ENCODE data around the gene C20orf144.
"Not testable (repeated sequence)": the region's sequence is repeated elsewhere in the genome, so short reads cannot be mapped to it uniquely, and the experiment has no call there.

C20orf144 gene

GRCh38 chr20:33689973-33690372 lies 27.8 kb downstream of the C20orf144 start:
- TF ChIP-seq CTCF (conservative IDR thresholded peaks at IDR 0.05; ENCODE audit: low read depth, low read length) = no peak
- DNase-seq (ENCODE audit: low read depth) = no peak
- no peak overlapping the region for H3K4me3 ChIP-seq (ENCODE audit: low read length)

- DNase-seq (ENCODE audit: low read depth) = no peak
- H3K4me3 ChIP-seq (ENCODE audit: low read length) = no peak overlapping the region
- TF ChIP-seq CTCF (conservative IDR thresholded peaks at IDR 0.05; ENCODE audit: low read depth, low read length) = no peak
These were observed 31.2 kb downstream of the C20orf144 start for GRCh38 chr20:33693289-33693688.

- H3K4me3 ChIP-seq (ENCODE audit: low read length) = no peak overlapping the region
- DNase-seq (ENCODE audit: low read depth) = no peak
- TF ChIP-seq CTCF (conservative IDR thresholded peaks at IDR 0.05; ENCODE audit: low read depth, low read length) = no peak
These were observed 31.9 kb downstream of the C20orf144 start for GRCh38 chr20:33693741-33694638.

- no peak for TF ChIP-seq CTCF (conservative IDR thresholded peaks at IDR 0.05; ENCODE audit: low read depth, low read length)
- no peak for DNase-seq (ENCODE audit: low read depth)
- H3K4me3 ChIP-seq (ENCODE audit: low read length) = no peak overlapping the region
These were observed 32.5 kb downstream of the C20orf144 start for GRCh38 chr20:33694639-33695012.

- no peak for DNase-seq (ENCODE audit: low read depth)
These were observed 34.3 kb downstream of the C20orf144 start for GRCh38 chr20:33696448-33696847.

GRCh38 chr20:33697129-33697528 lies 35.0 kb downstream of the C20orf144 start:
- H3K4me3 ChIP-seq (ENCODE audit: low read length) = no peak overlapping the region
- DNase-seq (ENCODE audit: low read depth) = no peak
- no peak for TF ChIP-seq CTCF (conservative IDR thresholded peaks at IDR 0.05; ENCODE audit: low read depth, low read length)

More at GRCh38 chr20:33696448-33696847, 34.3 kb downstream of the C20orf144 start:
- no peak for TF ChIP-seq CTCF (conservative IDR thresholded peaks at IDR 0.05; ENCODE audit: low read depth, low read length)
- H3K4me3 ChIP-seq (ENCODE audit: low read length) = no peak overlapping the region

GRCh38 chr20:33698966-33699365 lies 36.8 kb downstream of the C20orf144 start:
- DNase-seq (ENCODE audit: low read depth); H3K4me3 ChIP-seq (ENCODE audit: low read length): not testable (repeated sequence)

GRCh38 chr20:33700696-33701441 lies 38.7 kb downstream of the C20orf144 start:
- H3K4me3 ChIP-seq (ENCODE audit: low read length); DNase-seq (ENCODE audit: low read depth): not testable (repeated sequence)

Measured in retinal pigment epithelial cell (primary cell).